ENCODE data around the gene COG5.
A peak's percentile ranks its signal among the peaks of the same experiment; 100 is the strongest.

The COG5 gene

DNA sequence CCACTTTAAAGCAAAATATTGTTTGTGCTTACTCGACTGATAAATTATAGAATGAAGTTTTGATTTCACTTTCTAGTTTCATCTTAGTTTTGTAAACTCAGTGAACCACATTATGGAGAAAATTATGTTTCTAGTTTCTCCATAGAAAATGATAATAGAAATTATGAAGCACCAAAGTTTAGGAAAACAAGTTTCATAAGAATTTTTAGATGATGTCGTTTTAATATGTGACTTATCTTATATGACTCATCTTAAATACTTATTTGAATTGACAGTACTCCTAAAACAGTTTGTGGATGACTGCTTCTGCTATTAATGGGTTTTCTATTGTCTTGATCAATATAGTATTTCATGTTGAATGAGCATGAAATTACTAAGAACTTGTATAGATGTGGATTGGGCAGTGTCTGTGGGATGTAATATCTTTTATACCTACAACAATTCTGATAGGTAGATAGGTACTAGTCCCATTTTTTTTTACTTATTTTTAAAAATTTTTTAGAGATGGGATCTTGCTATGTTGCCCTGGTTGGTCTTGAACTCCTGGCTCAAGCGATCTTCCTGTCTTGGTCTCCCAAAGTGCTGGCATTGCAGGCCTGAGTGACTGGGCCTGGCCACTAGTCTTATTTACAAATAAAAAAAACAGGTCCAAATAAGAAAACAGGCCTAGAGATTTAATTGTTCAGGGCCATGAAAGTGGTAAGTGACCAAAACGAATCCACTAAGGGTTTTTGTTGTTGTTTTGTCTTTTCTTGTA lies 391.3 kb downstream of the COG5 start:
- ChIA-PET POLR2A (ENCODE audit: low non-redundant PET) (no interaction called here), CTCF (no interaction called here)
- H3K27ac ChIP-seq, result no peak overlapping the region
- TF ChIP-seq CTCF (conservative IDR thresholded peaks at IDR 0.05; ENCODE audit: low read depth), result no peak
- no peak for DNase-seq (ENCODE audit: low spot score)

GRCh38 chr7:107171496-107171895 lies 392.2 kb downstream of the COG5 start:
- POLR2A ChIA-PET (ENCODE audit: low non-redundant PET), result no interaction called here
- DNase-seq (ENCODE audit: low spot score), result no peak
- CTCF ChIA-PET, result no interaction called here

DNA sequence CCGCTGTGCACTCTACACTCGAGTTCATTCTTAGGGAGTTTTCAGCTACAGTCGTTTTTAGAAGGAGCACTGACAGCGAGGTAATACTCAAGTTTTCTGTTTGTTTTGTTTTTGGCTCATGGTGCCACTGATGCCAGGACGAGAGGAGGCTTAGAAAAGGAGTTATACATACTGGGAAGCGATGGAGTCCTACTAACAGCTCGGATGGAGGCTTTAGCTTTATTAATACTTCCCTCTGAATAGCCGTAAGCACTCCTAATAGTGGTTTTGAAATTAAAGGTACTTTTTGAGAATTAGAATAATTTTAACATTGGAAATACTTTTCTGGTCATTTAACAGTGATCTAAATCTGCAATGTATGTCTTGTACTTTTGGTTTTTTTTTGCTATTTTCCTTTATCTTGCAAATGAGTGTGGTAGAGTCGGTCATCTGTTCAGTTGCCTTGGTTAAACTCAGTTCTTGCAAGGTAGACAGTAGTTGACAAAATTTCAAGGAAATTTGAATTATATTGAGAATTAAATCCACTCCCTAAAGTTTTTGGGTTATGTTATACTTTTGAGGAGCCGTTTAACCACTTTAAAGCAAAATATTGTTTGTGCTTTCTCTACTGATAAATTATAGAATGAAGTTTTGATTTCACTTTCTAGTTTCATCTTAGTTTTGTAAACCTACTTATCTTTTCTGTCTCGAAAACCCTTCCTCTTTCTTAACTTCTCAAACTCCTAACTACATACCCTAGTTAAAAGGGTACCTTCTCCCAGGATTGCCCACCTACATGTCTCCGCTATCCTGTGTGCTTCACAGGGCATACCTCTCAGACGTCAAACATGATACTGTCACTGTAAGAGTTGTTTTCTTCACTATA lies 393.4 kb downstream of the COG5 start:
- POLR2A ChIA-PET (ENCODE audit: low non-redundant PET), result no interaction called here
- peak overlapping the region; percentile 99 for H3K27ac ChIP-seq
- DNase-seq (ENCODE audit: low spot score), result no peak
- CTCF ChIA-PET, result interaction anchor here (0.5 to 0.8 kb wide), 2 partner anchors 111 to 861 kb away, joined by 3 to 4 read pairs; no protein-coding TSS in a partner anchor
- TF ChIP-seq CTCF (conservative IDR thresholded peaks at IDR 0.05; ENCODE audit: low read depth), result no peak

More at GRCh38 chr7:107171496-107171895, 392.2 kb downstream of the COG5 start:
- H3K27ac ChIP-seq, result no peak overlapping the region
- no peak for TF ChIP-seq CTCF (conservative IDR thresholded peaks at IDR 0.05; ENCODE audit: low read depth)

- CTCF ChIA-PET, result interaction anchor here (0.5 to 0.8 kb wide), 5 partner anchors 79 to 990 kb away, joined by 3 to 4 read pairs (median 3); no protein-coding TSS in a partner anchor
- peak; percentile 94 for DNase-seq (ENCODE audit: low spot score)
These were observed 394.3 kb downstream of the COG5 start for GRCh38 chr7:107169120-107170050.

DNA sequence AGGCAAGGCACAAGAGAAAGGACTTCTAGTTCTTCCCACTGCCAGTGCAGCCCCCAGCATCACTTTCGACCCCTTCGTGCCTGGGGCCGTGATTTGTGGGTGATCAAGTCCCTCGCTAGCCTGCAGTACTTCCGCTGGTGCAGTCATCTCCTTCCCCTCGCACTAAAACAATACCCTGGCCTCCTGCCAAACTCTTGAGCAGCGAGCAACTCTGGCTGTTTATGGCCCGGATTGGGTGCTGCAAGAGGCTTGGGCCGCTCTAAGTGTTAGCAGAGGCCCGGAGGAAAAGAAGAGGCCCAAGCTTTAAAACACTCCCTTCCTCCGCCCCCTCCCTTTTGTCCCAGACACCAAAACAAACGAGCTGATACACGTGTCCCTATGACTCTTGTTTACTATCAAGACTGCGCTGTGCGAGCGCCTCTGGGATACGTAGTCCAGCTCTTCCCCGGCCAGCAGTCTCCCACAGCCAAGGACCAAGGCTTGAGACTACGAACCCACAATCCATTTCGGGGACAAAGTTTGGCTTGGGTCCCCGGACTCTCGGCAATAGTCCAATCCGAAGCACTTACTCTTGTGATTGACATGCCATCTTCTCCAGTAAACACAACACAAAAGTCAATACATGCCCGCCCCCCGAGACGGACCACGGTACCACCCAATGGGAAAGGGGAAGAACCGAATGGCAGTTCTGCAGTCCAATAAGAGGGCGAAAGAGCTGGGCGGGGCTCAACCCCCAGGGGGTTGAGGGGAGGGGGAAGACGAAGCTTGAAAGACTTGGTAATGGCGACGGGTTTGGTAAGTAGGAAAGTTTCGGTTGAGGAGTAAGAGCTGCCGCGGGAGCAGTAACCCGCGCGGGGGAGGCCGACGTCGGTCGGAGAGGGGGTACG lies 395.2 kb downstream of the COG5 start, which contains the start of gene HBP1:
Gene HBP1, plus strand, starts transcription at position 771 of the 887 bp plus-strand sequence. CDS start 10,891 bp downstream, outside the sequence.
- ChIA-PET CTCF (interaction anchor here (0.5 to 0.7 kb wide), 9 partner anchors 8 to 989 kb away, joined by 3 to 7 read pairs (median 3); no protein-coding TSS in a partner anchor), POLR2A (ENCODE audit: low non-redundant PET) (no interaction called here)
- DNase-seq (ENCODE audit: low spot score), result peak; percentile 99
- peak within 1 kb of the TSS; percentile 99 for H3K27ac ChIP-seq
- TF ChIP-seq CTCF (conservative IDR thresholded peaks at IDR 0.05; ENCODE audit: low read depth), result no peak

More at GRCh38 chr7:107169120-107170050, 394.3 kb downstream of the COG5 start:
- POLR2A ChIA-PET (ENCODE audit: low non-redundant PET), result no interaction called here
- TF ChIP-seq CTCF (conservative IDR thresholded peaks at IDR 0.05; ENCODE audit: low read depth), result no peak; the same call in 1 of the 2 replicates
- H3K27ac ChIP-seq, result peak overlapping the region; percentile 99
